Measurements from ENCODE around the gene PLD1. TPM values are rescaled to one million over a fixed set of nuclear protein-coding genes. Genes with fewer than 3 reads are reported as not detected.
"Not testable (repeated sequence)": the region's sequence is repeated elsewhere in the genome, so short reads cannot be mapped to it uniquely, and the experiment has no call there.

The PLD1 gene
- total and polyA plus RNA-seq, 8 donors, result 3.4 to 43.0 (median 11.0) TPM

GRCh38 chr3:171640520-171641412 lies 169.5 kb downstream of the PLD1 start:
- peaks cover 0 to 30% (median 5%) of the 10 kb centered on the region in 4 donors for H3K36me3 ChIP-seq
- DNase-seq, result peak in 1 of 2 donors; percentile 41

DNA sequence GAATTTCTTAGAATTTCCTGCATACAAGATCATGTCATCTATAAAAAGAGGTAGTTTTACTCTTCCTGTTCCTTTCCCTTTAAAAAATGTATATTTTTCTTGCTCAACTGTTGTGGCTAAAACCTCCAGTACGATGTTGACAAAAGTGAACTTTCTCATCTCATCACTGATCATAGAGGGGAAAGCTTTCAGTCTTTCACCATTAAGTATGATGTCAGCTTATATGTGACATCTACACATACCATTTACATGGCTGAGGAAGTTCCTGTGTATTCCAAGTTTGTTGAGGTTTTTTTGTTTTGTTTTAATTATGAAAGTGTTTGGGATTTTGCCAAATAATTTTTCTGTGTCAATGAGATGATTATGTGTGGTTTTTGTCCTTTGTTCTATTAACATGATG lies 173.6 kb downstream of the PLD1 start:
- peaks cover 0 to 26% (median 2%) of the 10 kb centered on the region in 4 donors for H3K36me3 ChIP-seq
- DNase-seq, result no peak
- no peak for TF ChIP-seq POLR2AphosphoS5 (IDR thresholded peaks at IDR 0.05)
- TF ChIP-seq, protein P1, sequence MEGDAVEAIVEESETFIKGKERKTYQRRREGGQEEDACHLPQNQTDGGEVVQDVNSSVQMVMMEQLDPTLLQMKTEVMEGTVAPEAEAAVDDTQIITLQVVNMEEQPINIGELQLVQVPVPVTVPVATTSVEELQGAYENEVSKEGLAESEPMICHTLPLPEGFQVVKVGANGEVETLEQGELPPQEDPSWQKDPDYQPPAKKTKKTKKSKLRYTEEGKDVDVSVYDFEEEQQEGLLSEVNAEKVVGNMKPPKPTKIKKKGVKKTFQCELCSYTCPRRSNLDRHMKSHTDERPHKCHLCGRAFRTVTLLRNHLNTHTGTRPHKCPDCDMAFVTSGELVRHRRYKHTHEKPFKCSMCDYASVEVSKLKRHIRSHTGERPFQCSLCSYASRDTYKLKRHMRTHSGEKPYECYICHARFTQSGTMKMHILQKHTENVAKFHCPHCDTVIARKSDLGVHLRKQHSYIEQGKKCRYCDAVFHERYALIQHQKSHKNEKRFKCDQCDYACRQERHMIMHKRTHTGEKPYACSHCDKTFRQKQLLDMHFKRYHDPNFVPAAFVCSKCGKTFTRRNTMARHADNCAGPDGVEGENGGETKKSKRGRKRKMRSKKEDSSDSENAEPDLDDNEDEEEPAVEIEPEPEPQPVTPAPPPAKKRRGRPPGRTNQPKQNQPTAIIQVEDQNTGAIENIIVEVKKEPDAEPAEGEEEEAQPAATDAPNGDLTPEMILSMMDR (IDR thresholded peaks at IDR 0.05), result no peak
- no peak for TF ChIP-seq POLR2A (IDR thresholded peaks at IDR 0.05)
- TF ChIP-seq EP300 (IDR thresholded peaks at IDR 0.05), result no peak
- H3K9me3 ChIP-seq, result no peaks in the 10 kb centered on the region
- no peaks in the 10 kb centered on the region for H3K4me1 ChIP-seq
- no peaks in the 10 kb centered on the region for H3K27me3 ChIP-seq
- intact Hi-C loops (cut with DNase I; ENCODE audit: low total_unique reads), result no loop called here
- no peak overlapping the region for H3K4me3 ChIP-seq
- WGBS, 5 donors, result 80 to 92% (median 85%) methylated on average over 1 of the region's 1 CpG
- no peak overlapping the region for H3K27ac ChIP-seq

More at GRCh38 chr3:171640520-171641412, 169.5 kb downstream of the PLD1 start:
- no peak overlapping the region for H3K4me3 ChIP-seq
- TF ChIP-seq EP300 (IDR thresholded peaks at IDR 0.05), result no peak
- no peak for TF ChIP-seq POLR2A (IDR thresholded peaks at IDR 0.05)
- no peak for TF ChIP-seq POLR2AphosphoS5 (IDR thresholded peaks at IDR 0.05)
- TF ChIP-seq, protein P1 (IDR thresholded peaks at IDR 0.05), result no peak
- H3K4me1 ChIP-seq, result no peaks in the 10 kb centered on the region
- H3K9me3 ChIP-seq, result no peaks in the 10 kb centered on the region
- intact Hi-C loops (cut with DNase I; ENCODE audit: low total_unique reads), result no loop called here
- no peaks in the 10 kb centered on the region for H3K27me3 ChIP-seq
- H3K27ac ChIP-seq, result no peak overlapping the region
- 24 to 35% (median 29%) methylated on average over 2 of the region's 2 CpGs for WGBS, 5 donors

GRCh38 chr3:171632766-171633165 lies 177.5 kb downstream of the PLD1 start:
- 88 to 95% (median 92%) methylated on average over 4 of the region's 4 CpGs for WGBS, 5 donors
- TF ChIP-seq POLR2A (IDR thresholded peaks at IDR 0.05), result no peak
- TF ChIP-seq POLR2AphosphoS5 (IDR thresholded peaks at IDR 0.05), result no peak
- TF ChIP-seq EP300 (IDR thresholded peaks at IDR 0.05), result no peak
- TF ChIP-seq, protein P1 (IDR thresholded peaks at IDR 0.05), result no peak

DNA sequence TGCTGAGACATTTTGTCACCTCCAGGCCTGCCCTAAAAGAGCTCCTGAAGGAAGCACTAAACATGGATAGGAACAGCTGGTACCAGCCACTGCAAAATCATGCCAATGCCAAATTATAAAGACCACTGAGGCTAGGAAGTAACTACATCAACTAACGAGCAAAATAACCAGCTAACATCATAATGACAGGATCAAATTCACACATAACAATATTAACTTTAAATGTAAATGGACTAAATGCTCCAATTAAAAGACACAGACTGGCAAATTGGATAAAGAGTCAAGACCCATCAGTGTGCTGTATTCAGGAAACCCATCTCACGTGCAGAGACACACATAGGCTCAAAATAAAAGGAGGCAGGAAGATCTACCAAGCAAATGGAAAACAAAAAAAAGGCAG lies 183.5 kb downstream of the PLD1 start:
- H3K4me3 ChIP-seq; H3K27me3 ChIP-seq; H3K9me3 ChIP-seq; H3K4me1 ChIP-seq; intact Hi-C loops (cut with DNase I; ENCODE audit: low total_unique reads); H3K36me3 ChIP-seq; DNase-seq; H3K27ac ChIP-seq: not testable (repeated sequence)
- 89 to 96% (median 90%) methylated on average over 2 of the region's 2 CpGs for WGBS, 5 donors

More at GRCh38 chr3:171632766-171633165, 177.5 kb downstream of the PLD1 start:
- Histone ChIP-seq H3K4me3 (no peak overlapping the region), H3K27me3 (no peaks in the 10 kb centered on the region), H3K9me3 (no peaks in the 10 kb centered on the region), H3K4me1 (no peaks in the 10 kb centered on the region), H3K27ac (no peak overlapping the region), H3K36me3 (peaks cover 0 to 7% (median 0%) of the 10 kb centered on the region in 4 donors)
- intact Hi-C loops (cut with DNase I; ENCODE audit: low total_unique reads), result no loop called here
- no peak for DNase-seq

DNA sequence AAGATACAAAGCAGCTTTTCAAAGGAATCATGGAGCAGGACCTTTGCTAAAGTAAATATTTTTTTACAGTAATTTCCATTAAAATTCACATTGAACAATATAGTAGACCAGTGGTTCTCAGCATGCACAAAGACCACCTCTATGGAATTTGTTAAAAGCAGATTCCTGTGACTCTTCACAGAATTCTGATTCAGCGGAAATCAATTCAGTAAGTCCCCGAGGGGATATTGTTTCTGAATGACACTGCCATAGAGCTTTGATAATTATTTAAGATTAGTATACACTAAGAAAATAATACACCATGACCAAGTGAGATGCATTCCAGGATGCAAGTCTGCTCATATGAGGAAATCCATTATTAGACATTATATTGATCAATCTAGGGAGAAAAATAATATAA lies 188.2 kb downstream of the PLD1 start:
- Histone ChIP-seq H3K27ac (no peak overlapping the region), H3K36me3 (peaks cover 0 to 4% (median under 1%) of the 10 kb centered on the region in 4 donors), H3K4me1 (no peaks in the 10 kb centered on the region), H3K27me3 (no peaks in the 10 kb centered on the region), H3K9me3 (no peaks in the 10 kb centered on the region), H3K4me3 (no peak overlapping the region)
- no peak for DNase-seq
- intact Hi-C loops (cut with DNase I; ENCODE audit: low total_unique reads), result no loop called here
- 94 to 98% (median 96%) methylated on average over 2 of the region's 2 CpGs for WGBS, 5 donors
- TF ChIP-seq POLR2AphosphoS5 (IDR thresholded peaks at IDR 0.05), result no peak
- TF ChIP-seq POLR2A (IDR thresholded peaks at IDR 0.05), result no peak
- no peak for TF ChIP-seq EP300 (IDR thresholded peaks at IDR 0.05)
- TF ChIP-seq, protein P1 (IDR thresholded peaks at IDR 0.05), result no peak
